IPS DF 6.9 (cell line): ENCODE measurements around the gene KHDC1.
"Not testable (repeated sequence)": the region's sequence is repeated elsewhere in the genome, so short reads cannot be mapped to it uniquely, and the experiment has no call there.

ENCODE experiments used
- DNase-seq: peaks from one replicate; pipeline ENCODE4 v3.0.0-alpha.2; 2013; ENCODE audit warnings: low read depth, low spot score
- H3K27ac ChIP-seq: one replicate; pipeline ENCODE4 v1.5.1; 2013; ENCODE audit warnings: low read length, control low read depth
- H3K27me3 ChIP-seq: 2 replicates; pipeline ENCODE4 v1.6.1; 2013; ENCODE audit warnings: mild to moderate bottlenecking, low read length; ENCODE audit not compliant: control insufficient read depth, insufficient read depth
- H3K36me3 ChIP-seq: 2 replicates; pipeline ENCODE4 v1.6.1; 2013; ENCODE audit warnings: low read length; ENCODE audit not compliant: control insufficient read depth, insufficient read depth
- H3K4me1 ChIP-seq: 2 replicates; pipeline ENCODE4 v1.6.1; 2013; ENCODE audit warnings: low read length; ENCODE audit not compliant: control insufficient read depth, insufficient read depth
- H3K4me3 ChIP-seq: 2 replicates; pipeline ENCODE4 v1.5.1; 2013; ENCODE audit warnings: mild to moderate bottlenecking, low read length
- H3K9me3 ChIP-seq: 2 replicates; pipeline ENCODE4 v1.6.1; 2013; ENCODE audit warnings: low read length, inconsistent platforms; ENCODE audit not compliant: control insufficient read depth, insufficient read depth
- WGBS: extraction: QIAGEN DNeasy Blood & Tissue Kit; methylation state at CpG from one replicate; pipeline ENCODE4 v1.1.7; 2013; ENCODE audit warnings: mixed read lengths, missing lambda C conversion rate; ENCODE audit not compliant: insufficient read length, insufficient coverage; 5-methylcytosine and 5-hydroxymethylcytosine counted together

KHDC1 gene

GRCh38 chr6:73225396-73225795, 37.6 kb downstream of the KHDC1 start, which contains the start of gene KHDC1L:
KHDC1L (minus strand) TSS chr6:73225496; CDS start chr6:73225408, 88 bp downstream.
- Histone ChIP-seq H3K9me3 (no peaks in the 10 kb centered on the region), H3K4me3 (no peak within 1 kb of the TSS), H3K27me3 (no peaks in the 10 kb centered on the region), H3K4me1 (no peaks in the 10 kb centered on the region), H3K27ac (no peak within 1 kb of the TSS), H3K36me3 (no peaks in the 10 kb centered on the region)
- no CpG with 5 or more reads among the region's 4 CpGs for WGBS
- no peak for DNase-seq

- Histone ChIP-seq H3K27me3 (no peaks in the 10 kb centered on the region), H3K36me3 (no peaks in the 10 kb centered on the region), H3K4me3 (no peak overlapping the region), H3K9me3 (no peaks in the 10 kb centered on the region), H3K4me1 (no peaks in the 10 kb centered on the region), H3K27ac (no peak overlapping the region)
- DNase-seq = no peak
- no CpG with 5 or more reads among the region's 2 CpGs for WGBS
These were observed 46.1 kb downstream of the KHDC1 start for GRCh38 chr6:73216859-73217258.

- Histone ChIP-seq H3K9me3 (peaks cover 2% of the 10 kb centered on the region; the same call in 1 of the 2 replicates), H3K4me1 (no peaks in the 10 kb centered on the region), H3K4me3 (no peak overlapping the region), H3K27ac (no peak overlapping the region), H3K27me3 (no peaks in the 10 kb centered on the region), H3K36me3 (no peaks in the 10 kb centered on the region)
- WGBS = no CpG with 5 or more reads among the region's 9 CpGs
- no peak for DNase-seq
These were observed 53.9 kb downstream of the KHDC1 start for GRCh38 chr6:73209117-73209516.

GRCh38 chr6:73207221-73207837, 55.7 kb downstream of the KHDC1 start:
- DNase-seq = no peak
- H3K27ac ChIP-seq = no peak overlapping the region
- no peaks in the 10 kb centered on the region for H3K27me3 ChIP-seq
- no peaks in the 10 kb centered on the region for H3K36me3 ChIP-seq
- H3K4me1 ChIP-seq = no peaks in the 10 kb centered on the region
- peaks cover 2% of the 10 kb centered on the region; the same call in 1 of the 2 replicates for H3K9me3 ChIP-seq
- no peak overlapping the region for H3K4me3 ChIP-seq
- WGBS = no CpG with 5 or more reads among the region's 3 CpGs

- 0 out of 2 replicates have a peak, but pooled peaks cover 2% of the 10 kb centered on the region for H3K4me1 ChIP-seq
- no peak overlapping the region for H3K4me3 ChIP-seq
- WGBS = no CpG with 5 or more reads among the region's 4 CpGs
- no peak overlapping the region for H3K27ac ChIP-seq
- DNase-seq = no peak
- no peaks in the 10 kb centered on the region for H3K27me3 ChIP-seq
- H3K9me3 ChIP-seq = peaks cover 2% of the 10 kb centered on the region; the same call in 1 of the 2 replicates
- H3K36me3 ChIP-seq = no peaks in the 10 kb centered on the region
These were observed 58.7 kb downstream of the KHDC1 start for GRCh38 chr6:73204252-73204651.

GRCh38 chr6:73203098-73203497, 59.9 kb downstream of the KHDC1 start:
- Histone ChIP-seq H3K27me3 (no peaks in the 10 kb centered on the region), H3K36me3 (no peaks in the 10 kb centered on the region), H3K9me3 (peaks cover 2% of the 10 kb centered on the region; the same call in 1 of the 2 replicates), H3K4me3 (no peak overlapping the region), H3K4me1 (0 out of 2 replicates have a peak, but pooled peaks cover 2% of the 10 kb centered on the region), H3K27ac (no peak overlapping the region)
- DNase-seq = no peak
- WGBS = no CpG with 5 or more reads among the region's 1 CpG

GRCh38 chr6:73200735-73201134, 62.3 kb downstream of the KHDC1 start:
- Histone ChIP-seq H3K27me3 (no peaks in the 10 kb centered on the region), H3K36me3 (no peaks in the 10 kb centered on the region), H3K4me3 (no peak overlapping the region), H3K4me1 (0 out of 2 replicates have a peak, but pooled peaks cover 2% of the 10 kb centered on the region), H3K9me3 (no peaks in the 10 kb centered on the region), H3K27ac (no peak overlapping the region)
- DNase-seq = no peak
- no CpG with 5 or more reads among the region's 4 CpGs for WGBS

- no peak overlapping the region for H3K4me3 ChIP-seq
- H3K4me1 ChIP-seq = 0 out of 2 replicates have a peak, but pooled peaks cover 2% of the 10 kb centered on the region
- no peaks in the 10 kb centered on the region for H3K27me3 ChIP-seq
- no peaks in the 10 kb centered on the region for H3K36me3 ChIP-seq
- no peaks in the 10 kb centered on the region for H3K9me3 ChIP-seq
- no peak for DNase-seq
- WGBS = no CpG with 5 or more reads among the region's 3 CpGs
- no peak overlapping the region for H3K27ac ChIP-seq
These were observed 62.7 kb downstream of the KHDC1 start for GRCh38 chr6:73200247-73200646.

- Histone ChIP-seq H3K4me1 (no peaks in the 10 kb centered on the region), H3K27me3 (no peaks in the 10 kb centered on the region), H3K36me3 (no peaks in the 10 kb centered on the region), H3K9me3 (no peaks in the 10 kb centered on the region), H3K4me3 (no peak overlapping the region), H3K27ac (no peak overlapping the region)
- no peak for DNase-seq
- WGBS = no CpG with 5 or more reads among the region's 7 CpGs
These were observed 68.3 kb downstream of the KHDC1 start for GRCh38 chr6:73194744-73195143.

- H3K4me3 ChIP-seq, H3K27ac ChIP-seq, H3K9me3 ChIP-seq, H3K4me1 ChIP-seq, H3K27me3 ChIP-seq, DNase-seq, H3K36me3 ChIP-seq: not testable (repeated sequence)
- 100% methylated on average over 1 of the region's 4 CpGs for WGBS
These were observed 69.7 kb downstream of the KHDC1 start for GRCh38 chr6:73193302-73193701.
